Glomerular visceral epithelial cell (primary cell): ENCODE results near the gene IGDCC3.
"Not testable (repeated sequence)": the region's sequence is repeated elsewhere in the genome, so short reads cannot be mapped to it uniquely, and the experiment has no call there.

ENCODE experiments used
- DNase-seq: peaks from one replicate; pipeline ENCODE4 v3.0.0-alpha.2; 2016; ENCODE audit errors: extremely low spot score

The IGDCC3 gene

GRCh38 chr15:65406424-65407000 is 28.7 kb upstream of the IGDCC3 start:
- no peak for DNase-seq

- DNase-seq: no peak
These were observed 28.1 kb upstream of the IGDCC3 start for GRCh38 chr15:65405791-65406423.

- no peak for DNase-seq
These were observed 26.5 kb upstream of the IGDCC3 start for GRCh38 chr15:65404186-65404872.

- no peak for DNase-seq
These were observed 25.2 kb upstream of the IGDCC3 start for GRCh38 chr15:65402961-65403360.

- no peak for DNase-seq
These were observed 23.9 kb upstream of the IGDCC3 start for GRCh38 chr15:65401611-65402240.

GRCh38 chr15:65400760-65401610 is 23.2 kb upstream of the IGDCC3 start:
- DNase-seq: peak; percentile 75

- DNase-seq: no peak
These were observed 22.2 kb upstream of the IGDCC3 start for GRCh38 chr15:65399997-65400396.

- no peak for DNase-seq
These were observed 21.4 kb upstream of the IGDCC3 start for GRCh38 chr15:65399001-65399706.

GRCh38 chr15:65398486-65398885 is 20.7 kb upstream of the IGDCC3 start:
- not testable (repeated sequence) for DNase-seq

GRCh38 chr15:65396965-65397317 is 19.1 kb upstream of the IGDCC3 start:
- DNase-seq: no peak

- no peak for DNase-seq
These were observed 18.6 kb upstream of the IGDCC3 start for GRCh38 chr15:65396283-65396964.

GRCh38 chr15:65395567-65396202 is 17.9 kb upstream of the IGDCC3 start:
- DNase-seq: no peak

- DNase-seq: no peak
These were observed 17.1 kb upstream of the IGDCC3 start for GRCh38 chr15:65394936-65395335.

- DNase-seq: no peak
These were observed 16.5 kb upstream of the IGDCC3 start for GRCh38 chr15:65394280-65394789.

GRCh38 chr15:65393557-65393956 is 15.8 kb upstream of the IGDCC3 start:
- DNase-seq: no peak

- DNase-seq: no peak
These were observed 15.3 kb upstream of the IGDCC3 start for GRCh38 chr15:65393091-65393490.

GRCh38 chr15:65392368-65392767 is 14.6 kb upstream of the IGDCC3 start:
- DNase-seq: no peak

- DNase-seq: no peak
These were observed 13.9 kb upstream of the IGDCC3 start for GRCh38 chr15:65391732-65392131.

GRCh38 chr15:65390447-65390846 is 12.6 kb upstream of the IGDCC3 start:
- DNase-seq: no peak

- no peak for DNase-seq
These were observed 11.4 kb upstream of the IGDCC3 start for GRCh38 chr15:65389226-65389625.
